ENCODE measurements around the gene ASTN2.

DNA sequence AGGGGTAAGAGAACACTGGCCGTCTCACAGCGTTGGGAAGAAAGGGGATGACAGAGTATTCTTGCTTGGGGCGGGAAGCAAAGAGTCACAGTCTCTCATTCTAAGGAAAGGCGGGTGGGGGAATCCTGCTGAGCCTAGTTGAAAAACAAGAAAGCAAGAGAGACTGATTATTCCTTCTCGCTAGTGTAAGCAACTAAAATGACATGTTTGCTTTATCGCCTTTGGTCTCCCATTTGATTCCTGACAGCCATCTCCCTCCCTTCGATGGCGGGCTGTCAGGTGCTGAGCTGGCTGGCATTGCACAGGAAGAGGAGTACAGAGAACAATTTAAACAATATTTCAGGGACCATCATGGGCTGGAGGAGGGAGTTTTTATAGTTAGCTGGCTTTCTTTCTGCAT is 331.3 kb downstream of the ASTN2 start:
- TF ChIP-seq EZH2 (IDR thresholded peaks at IDR 0.05; ENCODE audit: borderline replicate concordance, insufficient read depth, low read length, poor library complexity, severe bottlenecking) (no peak), CTCF (IDR thresholded peaks at IDR 0.05; ENCODE audit: poor library complexity, severe bottlenecking) (no peak)
